Karpas-422 (cell line): ENCODE results near the gene CALCOCO1. TPM values are rescaled to one million over a fixed set of nuclear protein-coding genes. Genes with fewer than 3 reads are reported as not detected.

ENCODE experiments used
- DNase-seq: peaks from one replicate; pipeline ENCODE4 v3.0.0-alpha.2; 2015
- H2AFZ ChIP-seq: fragments of 200-600 bp; sonication (generic); 2 replicates; pipeline ENCODE4 v1.6.1; 2014; ENCODE audit warnings: antibody characterized with exemption, low read length, mixed read lengths
- H3K27ac ChIP-seq: fragments of 200-600 bp; sonication (generic); 2 replicates; pipeline ENCODE4 v1.5.1; 2014; ENCODE audit warnings: mild to moderate bottlenecking, low read length, moderate library complexity
- H3K27me3 ChIP-seq: fragments of 200-600 bp; sonication (generic); 2 replicates; pipeline ENCODE4 v1.6.1; 2014; ENCODE audit warnings: low read length, mixed read lengths
- H3K36me3 ChIP-seq: fragments of 200-600 bp; sonication (generic); 2 replicates; pipeline ENCODE4 v1.6.1; 2014; ENCODE audit warnings: low read length, mixed read lengths; ENCODE audit not compliant: insufficient read depth
- H3K4me1 ChIP-seq: fragments of 200-600 bp; sonication (generic); 2 replicates; pipeline ENCODE4 v1.6.1; 2014; ENCODE audit warnings: mild to moderate bottlenecking, low read length, mixed read lengths
- H3K4me2 ChIP-seq: fragments of 200-600 bp; sonication (generic); 2 replicates; pipeline ENCODE4 v1.6.1; 2014; ENCODE audit warnings: low read length, low read depth, mild to moderate bottlenecking; ENCODE audit not compliant: poor library complexity, severe bottlenecking
- H3K4me3 ChIP-seq: fragments of 200-600 bp; sonication (generic); 2 replicates; pipeline ENCODE4 v1.5.1; 2014; ENCODE audit warnings: mild to moderate bottlenecking, antibody characterized with exemption, low read length, mixed read lengths
- H3K79me2 ChIP-seq: fragments of 200-600 bp; sonication (generic); 2 replicates; pipeline ENCODE4 v1.6.1; 2014; ENCODE audit warnings: mild to moderate bottlenecking, low read length, mixed read lengths
- H3K9ac ChIP-seq: fragments of 200-600 bp; sonication (generic); 2 replicates; pipeline ENCODE4 v1.6.0; 2014; ENCODE audit warnings: low read length
- H3K9me2 ChIP-seq: fragments of 200-600 bp; sonication (generic), shearing (Covaris generic); replicated peaks from 2 replicates; pipeline ENCODE4 v1.6.0; 2014; ENCODE audit warnings: mild to moderate bottlenecking, low read length, moderate library complexity; ENCODE audit not compliant: insufficient read depth
- H3K9me3 ChIP-seq: fragments of 300-700, 200-600 bp; sonication (generic); 2 replicates; pipeline ENCODE4 v1.6.1; 2014; ENCODE audit warnings: low read length, mixed read lengths
- H4K20me1 ChIP-seq: fragments of 200-600 bp; sonication (generic); 2 replicates; pipeline ENCODE4 v1.6.1; 2014; ENCODE audit warnings: mild to moderate bottlenecking, antibody characterized with exemption, low read length, low read depth; ENCODE audit not compliant: insufficient read depth
- total RNA-seq: library from RNA; depleted of rRNA; stranded (reverse); fragments of >200 nt; shearing (Covaris generic); gene quantifications from 2 replicates; pipeline ENCODE4 v1.2.3, GENCODE V29; 2014; ENCODE audit warnings: low replicate concordance

Gene CALCOCO1
- total RNA-seq, 1 experiment from 2014 or later, result 28.7 TPM

DNA sequence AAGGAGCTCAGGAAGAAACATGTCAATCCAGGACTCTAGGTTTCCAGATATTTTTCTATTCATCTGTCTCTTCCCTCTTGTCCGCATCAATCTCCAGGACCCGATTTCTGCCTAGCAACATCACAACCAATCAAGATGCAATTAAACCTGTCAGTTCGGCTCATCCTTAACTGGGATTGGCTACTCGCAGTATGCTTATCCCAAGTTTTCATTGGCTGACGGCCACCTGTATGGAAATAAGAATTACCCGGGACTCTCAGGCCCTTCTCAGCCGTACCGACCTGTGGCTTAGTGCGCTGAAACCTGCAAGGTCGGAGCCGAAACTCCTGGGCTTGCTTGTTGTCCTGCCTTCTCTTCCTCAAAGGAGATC lies 31.0 kb downstream of the CALCOCO1 start:
- peak overlapping the region; percentile 1 for H3K4me2 ChIP-seq
- no peaks in the 10 kb centered on the region for H3K79me2 ChIP-seq
- H3K9me3 ChIP-seq, result no peaks in the 10 kb centered on the region
- H3K27me3 ChIP-seq, result no peaks in the 10 kb centered on the region; the same call in 1 of the 2 replicates
- no peaks in the 10 kb centered on the region for H3K36me3 ChIP-seq
- no peak overlapping the region for H3K4me3 ChIP-seq
- H3K9ac ChIP-seq, result no peak overlapping the region
- no peaks in the 10 kb centered on the region for H3K9me2 ChIP-seq
- peak; percentile 69 for DNase-seq
- H3K27ac ChIP-seq, result no peak overlapping the region
- H4K20me1 ChIP-seq, result no peaks in the 10 kb centered on the region
- H3K4me1 ChIP-seq, result peaks cover 9% of the 10 kb centered on the region
- no peak overlapping the region for H2AFZ ChIP-seq

DNA sequence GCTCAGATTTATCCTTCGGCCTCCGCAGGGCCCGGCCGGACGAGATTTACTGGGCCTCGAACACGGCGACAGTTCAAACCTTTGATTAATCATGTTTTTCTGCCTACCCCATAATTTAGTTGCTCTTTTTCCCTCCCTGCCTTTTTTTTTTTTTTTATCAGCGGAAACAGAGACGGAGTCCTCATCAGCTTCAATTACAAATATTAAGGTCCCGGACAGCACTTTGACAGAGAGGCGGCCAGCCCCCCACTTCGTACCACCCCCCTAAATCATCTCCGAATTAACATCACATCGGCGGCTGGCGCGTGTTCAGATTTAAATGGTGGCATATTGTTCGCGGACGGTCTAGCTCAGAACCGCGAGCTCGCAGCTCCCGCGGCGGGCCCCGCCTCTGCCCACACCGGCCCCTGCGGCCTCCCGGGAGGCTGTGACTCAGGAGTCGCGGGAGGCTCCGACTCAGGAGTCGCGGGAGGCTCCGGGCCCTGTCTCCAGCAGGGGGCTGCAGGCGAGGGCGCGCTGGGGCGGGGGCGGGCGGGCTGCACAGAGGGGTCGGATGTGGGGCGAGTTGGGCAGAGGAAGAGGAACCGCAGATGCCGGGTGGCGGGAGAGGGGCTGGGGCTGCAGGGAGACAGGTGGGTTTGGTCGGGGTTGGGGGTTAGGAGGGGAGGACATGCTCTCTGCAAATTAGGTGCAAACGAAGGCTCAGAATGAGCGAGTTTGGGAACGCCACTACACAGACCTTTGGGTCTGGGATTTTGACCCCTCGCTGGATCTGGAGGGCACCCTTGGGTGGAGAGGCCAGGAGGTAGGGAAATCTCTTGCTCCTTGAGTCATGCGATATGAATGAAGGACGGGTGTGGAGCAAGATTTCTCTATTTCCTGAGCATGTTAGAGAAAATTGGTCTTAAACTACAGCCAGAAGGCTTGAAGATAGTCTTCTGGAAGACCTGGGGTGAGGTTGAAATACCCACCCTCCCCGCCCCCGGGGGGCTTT lies 31.8 kb downstream of the CALCOCO1 start:
- no peak for DNase-seq
- no peak overlapping the region for H2AFZ ChIP-seq

DNA sequence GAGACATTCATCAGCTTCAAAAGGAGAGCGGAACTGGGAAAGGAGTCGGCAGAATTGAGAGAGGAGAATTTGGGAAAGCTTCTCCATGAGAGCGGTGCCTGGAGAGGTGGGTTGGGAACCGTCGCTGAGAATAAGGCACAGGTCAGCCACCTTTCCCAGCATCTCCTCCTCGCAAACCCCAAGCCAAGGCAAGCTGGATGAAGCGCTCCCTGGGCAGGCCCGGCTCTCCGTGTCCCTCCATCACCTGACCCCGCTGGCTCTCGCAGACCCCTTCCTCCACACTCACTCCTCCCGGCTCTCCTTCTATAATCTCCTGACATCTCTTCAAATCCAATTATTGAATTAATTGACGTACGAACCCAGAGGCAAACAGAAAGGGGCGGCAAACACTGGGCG lies 32.5 kb downstream of the CALCOCO1 start:
- Histone ChIP-seq H3K27me3 (no peaks in the 10 kb centered on the region; the same call in 1 of the 2 replicates), H3K9ac (no peak overlapping the region), H3K9me3 (no peaks in the 10 kb centered on the region), H2AFZ (no peak overlapping the region), H3K9me2 (no peaks in the 10 kb centered on the region), H3K27ac (no peak overlapping the region), H3K4me2 (no peak overlapping the region), H3K79me2 (no peaks in the 10 kb centered on the region), H3K4me3 (no peak overlapping the region), H3K4me1 (peaks cover 9% of the 10 kb centered on the region), H4K20me1 (no peaks in the 10 kb centered on the region), H3K36me3 (no peaks in the 10 kb centered on the region)
- no peak for DNase-seq

More for the DNA sequence above, 31.8 kb downstream of the CALCOCO1 start:
- Histone ChIP-seq H3K79me2 (no peaks in the 10 kb centered on the region), H3K9me3 (no peaks in the 10 kb centered on the region), H3K27ac (no peak overlapping the region), H3K4me3 (no peak overlapping the region), H3K27me3 (no peaks in the 10 kb centered on the region; the same call in 1 of the 2 replicates), H3K9ac (no peak overlapping the region), H3K4me2 (no peak overlapping the region), H3K9me2 (no peaks in the 10 kb centered on the region), H3K4me1 (peaks cover 9% of the 10 kb centered on the region), H3K36me3 (no peaks in the 10 kb centered on the region), H4K20me1 (no peaks in the 10 kb centered on the region)

DNA sequence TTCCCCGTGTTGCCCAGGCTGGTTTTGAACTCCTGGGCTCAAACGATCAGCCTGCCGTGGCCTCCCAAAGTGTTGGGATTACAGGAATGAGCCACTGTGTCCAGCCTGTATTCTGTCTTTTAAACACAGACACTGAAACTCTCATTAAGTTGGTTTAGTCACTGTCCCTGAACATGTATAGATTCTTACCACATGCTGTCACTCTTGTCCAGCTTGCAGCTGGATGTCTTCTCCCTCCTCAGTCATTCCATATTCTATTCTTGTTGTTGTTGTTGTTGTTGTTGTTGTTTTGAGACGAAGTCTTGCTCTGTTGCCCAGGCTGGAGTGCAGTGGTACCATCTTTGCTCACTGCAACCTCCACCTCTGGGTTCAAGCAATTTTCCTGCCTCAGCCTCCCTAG lies 39.1 kb downstream of the CALCOCO1 start:
- Histone ChIP-seq H3K9me2 (no peaks in the 10 kb centered on the region), H3K4me3 (no peak overlapping the region), H3K9ac (no peak overlapping the region), H3K27ac (no peak overlapping the region), H3K9me3 (no peaks in the 10 kb centered on the region), H3K4me2 (no peak overlapping the region), H3K36me3 (no peaks in the 10 kb centered on the region), H2AFZ (no peak overlapping the region), H3K4me1 (no peaks in the 10 kb centered on the region), H4K20me1 (no peaks in the 10 kb centered on the region), H3K27me3 (no peaks in the 10 kb centered on the region), H3K79me2 (no peaks in the 10 kb centered on the region)
- DNase-seq, result no peak

DNA sequence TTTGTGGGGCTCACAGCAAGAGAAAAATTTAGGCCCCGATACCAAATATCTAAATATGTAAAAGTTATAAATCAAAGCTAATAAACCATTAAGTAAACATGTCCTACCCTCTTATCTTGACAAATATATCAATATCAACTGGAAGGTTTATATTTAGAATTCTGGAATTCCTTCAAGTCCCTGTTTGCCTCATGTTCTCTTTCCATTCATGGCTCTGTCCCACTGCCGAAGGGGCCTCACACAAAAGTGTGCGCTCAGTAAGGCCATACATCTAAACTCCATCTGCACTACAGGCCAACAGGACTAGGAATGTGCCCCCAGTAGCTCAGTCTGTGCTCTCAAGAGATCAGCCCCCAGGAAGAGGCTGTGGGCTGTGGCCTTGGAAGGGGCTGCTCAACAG lies 40.8 kb downstream of the CALCOCO1 start:
- Histone ChIP-seq H3K27ac (no peak overlapping the region), H3K9ac (no peak overlapping the region), H3K79me2 (no peaks in the 10 kb centered on the region), H3K4me1 (no peaks in the 10 kb centered on the region), H3K4me3 (no peak overlapping the region), H3K36me3 (no peaks in the 10 kb centered on the region), H3K9me2 (no peaks in the 10 kb centered on the region), H3K9me3 (no peaks in the 10 kb centered on the region), H3K4me2 (no peak overlapping the region), H2AFZ (no peak overlapping the region), H3K27me3 (no peaks in the 10 kb centered on the region), H4K20me1 (no peaks in the 10 kb centered on the region)
- no peak for DNase-seq

DNA sequence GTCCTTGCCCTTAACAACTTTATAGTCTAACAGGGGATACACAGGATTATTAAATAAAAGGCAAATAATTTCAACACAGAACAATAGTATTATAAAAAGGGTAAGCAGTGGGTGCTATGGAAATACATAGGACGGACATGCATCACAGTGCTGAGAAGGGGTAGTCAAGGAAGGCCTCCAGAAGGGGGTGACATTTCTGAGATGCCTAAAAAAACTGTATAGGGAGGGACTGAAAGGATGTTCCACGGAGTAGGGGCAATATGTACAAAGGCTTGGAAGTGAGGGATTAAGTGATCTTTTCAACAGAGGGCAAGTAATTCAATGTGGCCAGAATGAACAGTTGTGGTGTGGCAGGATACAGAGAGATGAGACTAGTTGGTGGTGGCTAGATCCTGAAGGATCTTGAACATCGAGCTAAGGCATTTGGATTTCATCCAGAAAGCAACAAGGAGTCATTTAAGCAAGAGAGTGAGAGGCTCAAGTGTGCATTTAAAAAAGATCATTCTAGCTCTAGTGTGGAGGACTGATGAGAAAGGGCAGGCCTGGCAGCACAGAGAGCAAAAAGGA lies 42.5 kb downstream of the CALCOCO1 start:
- DNase-seq, result no peak
- Histone ChIP-seq H3K27ac (no peak overlapping the region), H3K27me3 (no peaks in the 10 kb centered on the region), H4K20me1 (no peaks in the 10 kb centered on the region), H3K4me1 (no peaks in the 10 kb centered on the region), H3K4me3 (no peak overlapping the region), H3K9me3 (no peaks in the 10 kb centered on the region), H3K79me2 (no peaks in the 10 kb centered on the region), H3K9ac (no peak overlapping the region), H2AFZ (no peak overlapping the region), H3K36me3 (no peaks in the 10 kb centered on the region), H3K9me2 (no peaks in the 10 kb centered on the region), H3K4me2 (no peak overlapping the region)

DNA sequence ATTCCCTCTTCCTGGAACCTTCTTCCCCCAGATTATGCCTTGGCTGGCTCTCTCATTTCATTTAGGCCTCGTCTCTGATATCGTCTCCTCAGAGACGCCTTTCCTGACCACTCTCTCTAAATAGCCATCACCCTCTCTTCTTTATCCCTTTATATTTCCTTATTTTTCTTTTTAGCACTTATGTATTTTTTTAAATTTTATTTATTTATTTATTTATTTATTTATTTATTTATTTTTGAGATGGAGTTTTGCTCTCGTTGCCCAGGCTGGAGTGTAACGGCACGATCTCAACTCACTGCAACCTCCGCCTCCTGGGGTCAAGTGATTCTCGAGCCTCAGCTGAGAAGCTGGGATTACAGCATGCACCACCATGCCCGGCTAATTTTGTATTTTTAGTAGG lies 43.3 kb downstream of the CALCOCO1 start:
- Histone ChIP-seq H3K9me2 (no peaks in the 10 kb centered on the region), H3K27ac (no peak overlapping the region), H3K79me2 (no peaks in the 10 kb centered on the region), H2AFZ (no peak overlapping the region), H3K9ac (no peak overlapping the region), H3K27me3 (no peaks in the 10 kb centered on the region), H4K20me1 (no peaks in the 10 kb centered on the region), H3K4me2 (no peak overlapping the region), H3K9me3 (no peaks in the 10 kb centered on the region), H3K4me3 (no peak overlapping the region), H3K4me1 (peaks cover 4% of the 10 kb centered on the region), H3K36me3 (no peaks in the 10 kb centered on the region)
- DNase-seq, result no peak

DNA sequence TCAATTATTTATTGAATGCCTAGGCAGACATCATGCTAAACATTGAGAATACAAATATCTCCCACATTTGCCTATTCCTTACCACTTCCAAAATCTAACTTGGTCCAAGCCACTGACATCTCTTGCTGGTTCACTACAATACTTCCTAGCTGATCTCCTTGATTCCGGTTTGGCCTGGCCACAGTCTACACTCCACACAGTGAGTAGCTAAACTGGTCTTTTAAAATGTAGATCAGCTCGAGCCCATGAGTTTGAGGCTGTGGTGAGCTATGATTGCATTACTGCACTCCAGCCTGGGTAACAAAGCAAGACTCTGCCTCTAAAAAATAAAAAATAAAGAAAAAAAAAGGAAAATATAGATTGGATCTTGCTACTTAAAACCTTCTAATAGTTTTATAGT lies 43.8 kb downstream of the CALCOCO1 start:
- peaks cover 9% of the 10 kb centered on the region for H3K4me1 ChIP-seq
- H3K27ac ChIP-seq, result no peak overlapping the region
- DNase-seq, result no peak
- H3K4me3 ChIP-seq, result no peak overlapping the region
- no peaks in the 10 kb centered on the region for H3K27me3 ChIP-seq
- H3K9me3 ChIP-seq, result no peaks in the 10 kb centered on the region
- no peak overlapping the region for H2AFZ ChIP-seq
- H3K4me2 ChIP-seq, result no peak overlapping the region
- H4K20me1 ChIP-seq, result no peaks in the 10 kb centered on the region
- H3K9me2 ChIP-seq, result no peaks in the 10 kb centered on the region
- no peaks in the 10 kb centered on the region for H3K36me3 ChIP-seq
- H3K79me2 ChIP-seq, result no peaks in the 10 kb centered on the region
- H3K9ac ChIP-seq, result no peak overlapping the region
